Endothelial cell of umbilical vein (primary cell): ENCODE results near the gene SPO11. TPM values are rescaled to one million over a fixed set of nuclear protein-coding genes. Genes with fewer than 3 reads are reported as not detected.

Source experiments
- BruUV-seq: library from RNA; stranded (reverse); fragments of 400-500 nt; replicated peaks from 2 replicates; lab custom pipeline; 2021; lab: Mats Ljungman, UMichigan
- CTCF ChIA-PET: fragments of 300-600, 350-600 bp; sonication (Branson Sonifier 250); formaldehyde crosslinking; loops from one replicate; lab custom pipeline; 2021; ENCODE audit warnings: antibody characterized with exemption, inconsistent platforms; lab: Charles Lee
- POLR2A ChIA-PET: fragments of 300-600, 350-600 bp; sonication (Branson Sonifier 250); formaldehyde crosslinking; loops from one replicate; lab custom pipeline; 2021; ENCODE audit warnings: antibody characterized with exemption, inconsistent platforms; lab: Charles Lee
- DNase-seq: peaks from one replicate; pipeline ENCODE4 v3.0.0-alpha.2; 2011; ENCODE audit warnings: low read depth, low spot score
- FAIRE-seq: peaks from 2 replicates; lab custom pipeline; 2011; peaks lifted over from hg19 to GRCh38; lab: Jason Lieb, UNC
- H2AFZ ChIP-seq: 2 replicates; pipeline ENCODE4 v1.6.0; 2012; ENCODE audit warnings: low read depth, low read length, control low read depth, inconsistent platforms
- H3K27ac ChIP-seq: 2 replicates; pipeline ENCODE4 v1.5.1; 2011; ENCODE audit warnings: low read depth, mild to moderate bottlenecking, control low read depth, low read length, moderate library complexity; ENCODE audit not compliant: insufficient read depth
- H3K27me3 ChIP-seq, 2 experiments: 2 replicates each; pipeline versions ENCODE4 v1.6.0 to v1.6.1; 2011; ENCODE audit warnings: low read length in 2 of 2, mixed read lengths in 1 of 2; ENCODE audit not compliant: control insufficient read depth in 2 of 2, insufficient read depth in 2 of 2
- H3K36me3 ChIP-seq, 2 experiments: 2 replicates in 1 of 2; 3 replicates in 1 of 2; pipeline ENCODE4 v1.5.1; 2011; ENCODE audit warnings: low read length in 2 of 2, mild to moderate bottlenecking in 1 of 2, moderate library complexity in 1 of 2; ENCODE audit not compliant: control insufficient read depth in 2 of 2, insufficient read depth in 2 of 2; ENCODE audit errors: extremely low read depth in 1 of 2
- H3K4me1 ChIP-seq: 3 replicates; pipeline ENCODE4 v1.5.1; 2011; ENCODE audit warnings: mild to moderate bottlenecking, low read length; ENCODE audit not compliant: control insufficient read depth, insufficient read depth; ENCODE audit errors: extremely low read depth
- H3K4me2 ChIP-seq: 2 replicates; pipeline ENCODE4 v1.6.1; 2011; ENCODE audit warnings: low read length, control low read depth, mixed read lengths; ENCODE audit not compliant: insufficient read depth
- H3K4me3 ChIP-seq, 3 experiments: fragments of 200-600 bp in 1 of 3; sonication (generic), shearing (Covaris generic) in 1 of 3; replicated peaks in 1 of 3; 2 replicates each; pipeline ENCODE4 v1.5.1; 2011 to 2016; ENCODE audit warnings: control low read depth in 3 of 3, low read length in 3 of 3, mild to moderate bottlenecking in 2 of 3, inconsistent platforms in 1 of 3, low read depth in 1 of 3, moderate library complexity in 1 of 3; ENCODE audit not compliant: insufficient read depth in 1 of 3
- H3K79me2 ChIP-seq: 2 replicates; pipeline ENCODE4 v1.6.0; 2012; ENCODE audit warnings: low read length, inconsistent platforms; ENCODE audit not compliant: control insufficient read depth, insufficient read depth
- H3K9ac ChIP-seq: replicated peaks from 2 replicates; pipeline ENCODE3; 2011; ENCODE audit warnings: low read length, control low read depth; ENCODE audit not compliant: insufficient read depth; ENCODE audit errors: extremely low read depth
- H3K9me1 ChIP-seq: replicated peaks from 3 replicates; pipeline ENCODE4 v1.6.0; 2011; ENCODE audit warnings: mild to moderate bottlenecking, low read length; ENCODE audit not compliant: control insufficient read depth, insufficient read depth; ENCODE audit errors: extremely low read depth
- H3K9me3 ChIP-seq: replicated peaks from 2 replicates; pipeline ENCODE4 v1.5.1; 2012; ENCODE audit warnings: low read length, inconsistent platforms; ENCODE audit not compliant: control insufficient read depth, insufficient read depth
- H4K20me1 ChIP-seq: replicated peaks from 2 replicates; pipeline ENCODE3; 2011; ENCODE audit warnings: mild to moderate bottlenecking, low read length; ENCODE audit not compliant: control insufficient read depth, insufficient read depth; ENCODE audit errors: extremely low read depth
- CTCF ChIP-seq, 2 donors: IDR thresholded peaks; 1 replicate in 1 of 2; 2 replicates in 1 of 2; pipeline ENCODE4 v1.5.1; 2011; ENCODE audit warnings: low read length in 2 of 2, mild to moderate bottlenecking in 2 of 2, moderate library complexity in 2 of 2, control low read depth in 1 of 2, inconsistent platforms in 1 of 2, low read depth in 1 of 2; ENCODE audit not compliant: insufficient read depth in 1 of 2; ENCODE audit errors: extremely low read depth in 1 of 2
- EZH2 ChIP-seq: IDR thresholded peaks from 2 replicates; pipeline ENCODE4 v1.6.1; 2012; ENCODE audit warnings: borderline replicate concordance, low read depth, mild to moderate bottlenecking, moderate library complexity, low read length, inconsistent platforms; ENCODE audit not compliant: severe bottlenecking
- FOS ChIP-seq: IDR thresholded peaks from 2 replicates; pipeline ENCODE4 v1.6.1; 2011; ENCODE audit warnings: mild to moderate bottlenecking, low read length, moderate library complexity, borderline replicate concordance; ENCODE audit not compliant: insufficient read depth
- GATA2 ChIP-seq: IDR thresholded peaks from 2 replicates; pipeline ENCODE4 v1.7.0; 2011; ENCODE audit warnings: low read depth, mild to moderate bottlenecking, moderate library complexity, mixed read lengths, low read length; ENCODE audit not compliant: insufficient read length, insufficient read depth
- JUN ChIP-seq: IDR thresholded peaks from 2 replicates; pipeline ENCODE4 v1.6.1; 2011; ENCODE audit warnings: borderline replicate concordance, low read depth; ENCODE audit not compliant: insufficient read length, insufficient read depth
- MAX ChIP-seq: IDR thresholded peaks from 2 replicates; pipeline ENCODE4 v1.6.1; 2011; ENCODE audit not compliant: insufficient read depth, insufficient read length
- MYC ChIP-seq: IDR thresholded peaks from one replicate; pipeline ENCODE4 v1.6.1; 2011; ENCODE audit warnings: mild to moderate bottlenecking, low read depth, low read length
- POLR2A ChIP-seq: IDR thresholded peaks from 2 replicates; pipeline ENCODE4 v1.6.1; 2012; ENCODE audit warnings: low read depth, mild to moderate bottlenecking, control low read depth, low read length
- POLR2AphosphoS5 ChIP-seq: IDR thresholded peaks from 2 replicates; pipeline ENCODE4 v1.6.1; 2012; ENCODE audit warnings: low read depth, mild to moderate bottlenecking, control low read depth, low read length, moderate library complexity; ENCODE audit not compliant: insufficient read depth
- dilution Hi-C: fragments of 300-500 bp; cut with MboI; formaldehyde crosslinking; loops from one replicate; pipeline ENCODE4 v1.15.0; 2019; ENCODE audit warnings: low sequenced_read_pairs; ENCODE audit not compliant: extremely low pct_ligation_motif_present
- intact Hi-C: fragments of 100-400 bp; cut with micrococcal nuclease; formaldehyde crosslinking; loops from one replicate; pipeline ENCODE4 v1.10.0; 2022
- polyA plus RNA-seq, 4 experiments: library from polyadenylated mRNA; depleted of rRNA in 3 of 4; stranded (reverse) in 3 of 4; unstranded in 1 of 4; fragments of >200 nt; gene quantifications; 2 replicates each; pipeline versions ENCODE4 v1.2.1 to v1.2.3, GENCODE V29; 2011 to 2012; ENCODE audit warnings: missing spikeins in 1 of 4
- total RNA-seq: library from RNA; stranded (reverse); gene quantifications from 2 replicates; pipeline ENCODE4 v1.2.3, GENCODE V29; 2021

The SPO11 gene
- total and polyA plus RNA-seq, 2 donors (not counting 3 experiments of a cell fraction or from before 2014, with no cell fraction given) = not detected

- intact Hi-C loops = no loop called here
- H3K27ac ChIP-seq = no peak overlapping the region
- H2AFZ ChIP-seq = no peak overlapping the region
- no peaks in the 10 kb centered on the region for H3K4me1 ChIP-seq
- no peaks in the 10 kb centered on the region for H4K20me1 ChIP-seq
- POLR2A ChIA-PET = no interaction called here
- FAIRE-seq = no peak
- CTCF ChIA-PET = no interaction called here
- H3K36me3 ChIP-seq = peaks cover 40 to 57% of the 10 kb centered on the region in 2 experiments
- dilution Hi-C loops = no loop called here
- no peaks in the 10 kb centered on the region for H3K79me2 ChIP-seq
- TF ChIP-seq CTCF (IDR thresholded peaks at IDR 0.05; ENCODE audit: extremely low read depth in 1 of 2, insufficient read depth in 1 of 2, low read depth in 1 of 2, low read length in 2 of 2) (no peak), POLR2A (no peak)
- no peak overlapping the region for H3K4me3 ChIP-seq
- no peaks in the 10 kb centered on the region for H3K9me1 ChIP-seq
- no TSS peak for BruUV-seq
- H3K9ac ChIP-seq = no peak overlapping the region
- H3K27me3 ChIP-seq = no peaks in the 10 kb centered on the region
- DNase-seq = no peak
- H3K9me3 ChIP-seq = no peaks in the 10 kb centered on the region
- H3K4me2 ChIP-seq = no peak overlapping the region
These were observed 43.2 kb downstream of the SPO11 start for GRCh38 chr20:57372581-57373350.

- H3K27ac ChIP-seq = no peak overlapping the region
- dilution Hi-C loops = no loop called here
- POLR2A ChIA-PET = no interaction called here
These were observed 44.8 kb downstream of the SPO11 start for GRCh38 chr20:57374343-57374930.

More at GRCh38 chr20:57374343-57374930, 44.8 kb downstream of the SPO11 start:
- BruUV-seq = no TSS peak
- intact Hi-C loops = no loop called here
- FAIRE-seq = no peak
- H2AFZ ChIP-seq = no peak overlapping the region
- no peak overlapping the region for H3K4me2 ChIP-seq
- H3K9ac ChIP-seq = no peak overlapping the region
- no peaks in the 10 kb centered on the region for H4K20me1 ChIP-seq
- H3K79me2 ChIP-seq = no peaks in the 10 kb centered on the region
- H3K27me3 ChIP-seq = no peaks in the 10 kb centered on the region
- no peaks in the 10 kb centered on the region for H3K9me3 ChIP-seq
- TF ChIP-seq FOS (no peak), CTCF (IDR thresholded peaks at IDR 0.05; ENCODE audit: extremely low read depth in 1 of 2, insufficient read depth in 1 of 2, low read depth in 1 of 2, low read length in 2 of 2) (no peak), POLR2AphosphoS5 (no peak), MYC (no peak), EZH2 (no peak), MAX (no peak), GATA2 (no peak), JUN (no peak), POLR2A (no peak)
- DNase-seq = no peak
- no peaks in the 10 kb centered on the region for H3K4me1 ChIP-seq
- peaks cover 32 to 54% of the 10 kb centered on the region in 2 experiments for H3K36me3 ChIP-seq
- H3K9me1 ChIP-seq = no peaks in the 10 kb centered on the region
- H3K4me3 ChIP-seq = no peak overlapping the region
- CTCF ChIA-PET = interaction anchor here (1.0 to 1.5 kb wide), 2 partner anchors 9 to 121 kb away, joined by 3 to 6 read pairs; no protein-coding TSS in a partner anchor
